HEK293 (cell line): ENCODE results near the gene ZER1.

Experiments used
- CTCF ChIA-PET: fragments of 350-600 bp; formaldehyde crosslinking; extraction: SDS; loops from one replicate; lab custom pipeline; 2021; ENCODE audit warnings: antibody characterized with exemption; lab: Yijun Ruan, JAX
- POLR2A ChIA-PET: fragments of 300-600 bp; formaldehyde crosslinking; extraction: SDS; loops from one replicate; lab custom pipeline; 2020; ENCODE audit warnings: antibody characterized with exemption, inconsistent platforms; lab: Yijun Ruan, JAX
- H3K27ac ChIP-seq: fragments of 200-500 bp; sonication (Bioruptor generic); 2 replicates; pipeline ENCODE4 v1.5.1; 2014; ENCODE audit warnings: low read depth, low read length, control low read depth, inconsistent platforms; ENCODE audit errors: extremely low read depth
- H3K36me3 ChIP-seq, 2 experiments: fragments of 200-500 bp in 1 of 2; sonication (Bioruptor generic) in 1 of 2; 1 replicate in 1 of 2; 2 replicates in 1 of 2; pipeline ENCODE4 v1.5.1; 2014 to 2017; ENCODE audit warnings: inconsistent platforms in 2 of 2, low read length in 2 of 2; ENCODE audit not compliant: control insufficient read depth in 2 of 2, insufficient read depth in 1 of 2
- H3K4me1 ChIP-seq: fragments of 200-500 bp; sonication (Bioruptor generic); 2 replicates; pipeline ENCODE4 v1.5.1; 2014; ENCODE audit warnings: mild to moderate bottlenecking, low read length, inconsistent platforms; ENCODE audit not compliant: control insufficient read depth, insufficient read depth
- H3K4me3 ChIP-seq: 2 replicates; pipeline ENCODE4 v1.5.1; 2011; ENCODE audit warnings: low read depth, mild to moderate bottlenecking, control low read depth, low read length, moderate library complexity
- H3K9me3 ChIP-seq: fragments of 200-500 bp; sonication (Bioruptor generic); 2 replicates; pipeline ENCODE4 v1.5.1; 2014; ENCODE audit warnings: low read depth, low read length, inconsistent platforms; ENCODE audit not compliant: control insufficient read depth, insufficient read depth
- ELK4 ChIP-seq: IDR thresholded peaks from 2 replicates; pipeline ENCODE4 v1.6.1; 2011; ENCODE audit warnings: mild to moderate bottlenecking, low read depth, low read length, borderline replicate concordance
- FEZF1 ChIP-seq: fragments of 450-650 bp; formaldehyde crosslinking; IDR thresholded peaks from 2 replicates; pipeline ENCODE4 v1.5.1; 2016; ENCODE audit warnings: missing biosample characterization, missing genetic modification characterization
- GLIS1 ChIP-seq: fragments of 450-650 bp; formaldehyde crosslinking; IDR thresholded peaks from 2 replicates; pipeline ENCODE4 v1.5.1; 2016; ENCODE audit warnings: missing biosample characterization, missing genetic modification characterization
- KLF9 ChIP-seq: fragments of 450-650 bp; formaldehyde crosslinking; IDR thresholded peaks from 2 replicates; pipeline ENCODE4 v1.5.1; 2016; ENCODE audit warnings: missing biosample characterization, missing genetic modification characterization, low read depth
- SP2 ChIP-seq: fragments of 450-650 bp; formaldehyde crosslinking; IDR thresholded peaks from 2 replicates; pipeline ENCODE4 v1.5.1; 2016; ENCODE audit warnings: missing biosample characterization, missing genetic modification characterization
- TRIM28 ChIP-seq: IDR thresholded peaks from 2 replicates; pipeline ENCODE4 v1.6.1; 2011; ENCODE audit warnings: low read length, control low read depth, borderline replicate concordance
- YY1 ChIP-seq: fragments of 450-650 bp; formaldehyde crosslinking; IDR thresholded peaks from 2 replicates; pipeline ENCODE4 v1.5.1; 2018; ENCODE audit warnings: missing biosample characterization, missing genetic modification characterization
- ZBTB11 ChIP-seq: fragments of 450-650 bp; formaldehyde crosslinking; conservative IDR thresholded peaks from 2 replicates; pipeline ENCODE4 v1.5.1; 2016; ENCODE audit warnings: low read depth, missing biosample characterization, missing genetic modification characterization
- ZBTB20 ChIP-seq: fragments of 450-650 bp; formaldehyde crosslinking; IDR thresholded peaks from 2 replicates; pipeline ENCODE4 v1.5.1; 2016; ENCODE audit warnings: missing biosample characterization, missing genetic modification characterization
- ZBTB21 ChIP-seq: fragments of 450-650 bp; formaldehyde crosslinking; IDR thresholded peaks from 2 replicates; pipeline ENCODE4 v1.5.1; 2017; ENCODE audit warnings: missing biosample characterization, missing genetic modification characterization
- ZBTB26 ChIP-seq: fragments of 450-650 bp; formaldehyde crosslinking; optimal IDR thresholded peaks from 2 replicates; pipeline ENCODE3; 2016; ENCODE audit warnings: missing biosample characterization, mild to moderate bottlenecking, missing genetic modification characterization
- ZBTB7A ChIP-seq: fragments of 450-650 bp; formaldehyde crosslinking; IDR thresholded peaks from 2 replicates; pipeline ENCODE4 v1.5.1; 2016; ENCODE audit warnings: low read depth, missing biosample characterization, missing genetic modification characterization
- ZBTB8A ChIP-seq: fragments of 450-650 bp; formaldehyde crosslinking; IDR thresholded peaks from 2 replicates; pipeline ENCODE4 v1.5.1; 2016; ENCODE audit warnings: missing biosample characterization, missing genetic modification characterization
- ZFP69B ChIP-seq: fragments of 450-650 bp; formaldehyde crosslinking; IDR thresholded peaks from 2 replicates; pipeline ENCODE4 v1.5.1; 2016; ENCODE audit warnings: missing biosample characterization, missing genetic modification characterization
- ZIC2 ChIP-seq: fragments of 450-650 bp; formaldehyde crosslinking; IDR thresholded peaks from 2 replicates; pipeline ENCODE4 v1.5.1; 2016; ENCODE audit warnings: missing biosample characterization, missing genetic modification characterization
- ZNF2 ChIP-seq: fragments of 450-650 bp; formaldehyde crosslinking; IDR thresholded peaks from 2 replicates; pipeline ENCODE4 v1.5.1; 2016; ENCODE audit warnings: missing biosample characterization, missing genetic modification characterization
- ZNF324 ChIP-seq: fragments of 450-650 bp; formaldehyde crosslinking; IDR thresholded peaks from 2 replicates; pipeline ENCODE4 v1.5.1; 2016; ENCODE audit warnings: missing biosample characterization, missing genetic modification characterization
- ZNF362 ChIP-seq: fragments of 450-650 bp; formaldehyde crosslinking; IDR thresholded peaks from 2 replicates; pipeline ENCODE4 v1.5.1; 2016; ENCODE audit warnings: missing biosample characterization, missing genetic modification characterization
- ZNF391 ChIP-seq: fragments of 450-650 bp; formaldehyde crosslinking; IDR thresholded peaks from 2 replicates; pipeline ENCODE4 v1.5.1; 2016; ENCODE audit warnings: low read depth, missing biosample characterization, missing genetic modification characterization, borderline replicate concordance
- ZNF561 ChIP-seq: fragments of 450-650 bp; IDR thresholded peaks from 2 replicates; pipeline ENCODE4 v1.5.1; 2018; ENCODE audit warnings: missing biosample characterization, missing genetic modification characterization, borderline replicate concordance
- ZNF571 ChIP-seq: fragments of 450-650 bp; formaldehyde crosslinking; IDR thresholded peaks from 2 replicates; pipeline ENCODE4 v1.5.0; 2017; ENCODE audit warnings: missing biosample characterization, missing genetic modification characterization
- ZNF600 ChIP-seq: fragments of 450-650 bp; formaldehyde crosslinking; IDR thresholded peaks from 2 replicates; pipeline ENCODE4 v1.5.1; 2016; ENCODE audit warnings: missing biosample characterization, missing genetic modification characterization
- ZNF610 ChIP-seq: fragments of 450-650 bp; formaldehyde crosslinking; IDR thresholded peaks from 2 replicates; pipeline ENCODE4 v1.5.1; 2016; ENCODE audit warnings: missing biosample characterization, missing genetic modification characterization, borderline replicate concordance
- ZNF639 ChIP-seq: fragments of 450-650 bp; formaldehyde crosslinking; IDR thresholded peaks from 2 replicates; pipeline ENCODE4 v1.5.1; 2016; ENCODE audit warnings: missing biosample characterization, missing genetic modification characterization
- ZNF768 ChIP-seq: fragments of 450-650 bp; formaldehyde crosslinking; IDR thresholded peaks from 2 replicates; pipeline ENCODE4 v1.5.1; 2018; ENCODE audit warnings: missing biosample characterization, mild to moderate bottlenecking, missing genetic modification characterization
- ZSCAN30 ChIP-seq: fragments of 450-650 bp; IDR thresholded peaks from 2 replicates; pipeline ENCODE4 v1.5.1; 2018; ENCODE audit warnings: missing biosample characterization, mild to moderate bottlenecking, missing genetic modification characterization, moderate library complexity

Gene ZER1

GRCh38 chr9:128818839-128819715, 47.4 kb upstream of the ZER1 start (continued):
- TF ChIP-seq ZIC2 (tag by site-specific recombination) = 0 out of 2 replicates have a peak, but pooled peaks have one; percentile 11
- 0 out of 2 replicates have a peak, but pooled peaks have one; percentile 6 for TF ChIP-seq ZNF768 (tag by site-specific recombination)
- peak; percentile 96 for TF ChIP-seq ZBTB26 (tag by site-specific recombination)
- no peak for TF ChIP-seq ELK4
- TF ChIP-seq ZBTB8A (tag by site-specific recombination) = 0 out of 2 replicates have a peak, but pooled peaks have one; percentile 20
- 0 out of 2 replicates have a peak, but pooled peaks have one; percentile 30 for TF ChIP-seq ZNF561 (tag by site-specific recombination)
- 0 out of 2 replicates have a peak, but pooled peaks have one; percentile 48 for TF ChIP-seq ZNF391 (tag by site-specific recombination)
- TF ChIP-seq ZBTB21 (tag by site-specific recombination) = no peak
- TF ChIP-seq ZBTB20 (tag by site-specific recombination) = peak; percentile 61
- peak; percentile 50; the same call in 1 of the 2 replicates for TF ChIP-seq GLIS1
- 0 out of 2 replicates have a peak, but pooled peaks have one; percentile 33 for TF ChIP-seq ZNF600
- TF ChIP-seq ZNF324 (tag by site-specific recombination) = no peak
- no peak for TF ChIP-seq ZFP69B (tag by site-specific recombination)
- no peak for TF ChIP-seq ZNF571 (tag by site-specific recombination)
- 0 out of 2 replicates have a peak, but pooled peaks have one; percentile 12 for TF ChIP-seq ZNF2 (tag by site-specific recombination)
- TF ChIP-seq ZSCAN30 (tag by site-specific recombination) = 0 out of 2 replicates have a peak, but pooled peaks have one; percentile 34

- Histone ChIP-seq H3K4me1 (no peaks in the 10 kb centered on the region), H3K4me3 (peak within 1 kb of the TSS; percentile 60), H3K27ac (peak within 1 kb of the TSS; percentile 74), H3K9me3 (no peaks in the 10 kb centered on the region), H3K36me3 (peaks cover 0 to 32% of the 10 kb centered on the region in 2 experiments; a peak in 1 of 3 replicates)
- POLR2A ChIA-PET = interaction anchor here (0.6 to 4.1 kb wide), 29 partner anchors 8 to 1907 kb away, joined by 3 to 94 read pairs (median 5); partner anchors contain the start of genes KYAT1, SH3GLB2, SPOUT1 and TBC1D13
- CTCF ChIA-PET = interaction anchor here (0.6 to 2.3 kb wide), 26 partner anchors 8 to 939 kb away, joined by 3 to 16 read pairs (median 5); partner anchors contain the start of gene SPOUT1
- TF ChIP-seq ZNF639 = no peak
- TF ChIP-seq YY1 (tag by site-specific recombination) = no peak
- TF ChIP-seq SP2 (tag by site-specific recombination) = peak; percentile 80
- TF ChIP-seq ZBTB7A (tag by site-specific recombination) = no peak
- 0 out of 2 replicates have a peak, but pooled peaks have one; percentile 18 for TF ChIP-seq ZBTB11
- 0 out of 2 replicates have a peak, but pooled peaks have one; percentile 42 for TF ChIP-seq ZNF362 (tag by site-specific recombination)
- no peak for TF ChIP-seq TRIM28
- TF ChIP-seq FEZF1 = no peak; the same call in 1 of the 2 replicates
- TF ChIP-seq KLF9 = peak; percentile 91
- peak; percentile 61; the same call in 1 of the 2 replicates for TF ChIP-seq ZNF610 (tag by site-specific recombination)
These were observed 46.5 kb upstream of the ZER1 start, which contains the start of gene ENDOG for GRCh38 chr9:128818099-128818838. Gene ENDOG (plus strand): TSS chr9:128818500. CDS start chr9:128818685, 185 bp downstream.
